Kidney (tissue), 14 donors: Measurements from ENCODE around the gene ZNF362. TPM values are rescaled to one million over a fixed set of nuclear protein-coding genes. Genes with fewer than 3 reads are reported as not detected.

ENCODE experiments used
- DNase-seq, 5 donors: peaks; one replicate each; pipeline ENCODE4 v3.0.0-alpha.2; 2013 to 2020
- FAIRE-seq: peaks from 2 replicates; lab custom pipeline; 2012; peaks lifted over from hg19 to GRCh38; lab: Jason Lieb, UNC
- H3K27ac ChIP-seq, 2 donors: one replicate each; pipeline ENCODE4 v1.7.0; 2013; ENCODE audit warnings: low read depth in 2 of 2, low read length in 2 of 2, inconsistent platforms in 1 of 2
- H3K27me3 ChIP-seq: one replicate; pipeline ENCODE4 v1.7.1; 2013; ENCODE audit warnings: low read length, inconsistent platforms; ENCODE audit not compliant: control insufficient read depth, insufficient read depth
- H3K36me3 ChIP-seq, 3 donors: one replicate each; pipeline versions ENCODE4 v1.7.0 to v1.7.1; 2013; ENCODE audit warnings: low read length in 3 of 3, control low read depth in 1 of 3, inconsistent platforms in 1 of 3; ENCODE audit not compliant: insufficient read depth in 3 of 3, control insufficient read depth in 2 of 3
- H3K4me1 ChIP-seq, 3 donors: one replicate each; pipeline versions ENCODE4 v1.7.0 to v1.7.1; 2013; ENCODE audit warnings: low read length in 3 of 3, inconsistent platforms in 1 of 3, low read depth in 1 of 3; ENCODE audit not compliant: control insufficient read depth in 2 of 3, insufficient read depth in 2 of 3
- H3K4me3 ChIP-seq, 3 donors: one replicate each; pipeline versions ENCODE4 v1.7.0 to v1.8.1; 2013; ENCODE audit warnings: low read length in 3 of 3, control low read depth in 1 of 3, inconsistent platforms in 1 of 3
- H3K9ac ChIP-seq, 3 donors: one replicate each; pipeline versions ENCODE4 v1.7.0 to v1.7.1; 2013; ENCODE audit warnings: low read length in 3 of 3, control low read depth in 1 of 3, inconsistent platforms in 1 of 3
- H3K9me3 ChIP-seq, 3 donors: one replicate each; pipeline versions ENCODE4 v1.7.0 to v1.7.1; 2013; ENCODE audit warnings: low read length in 3 of 3, control low read depth in 1 of 3, inconsistent platforms in 1 of 3; ENCODE audit not compliant: control insufficient read depth in 2 of 3, insufficient read depth in 1 of 3
- intact Hi-C: fragments of 100-400 bp; cut with DNase I; formaldehyde crosslinking; loops from one replicate; pipeline ENCODE4 v1.11.1; 2022
- polyA plus RNA-seq: library from polyadenylated mRNA; stranded (reverse); fragments of 350-450 nt; fragmentation: Illumina TruSeq; extraction: RNeasy Lipid Tissue Mini Kit (QIAGEN cat#74804); gene quantifications from one replicate; pipeline ENCODE4 v1.2.3, GENCODE V29; 2014; ENCODE audit warnings: low read depth, low replicate concordance; ENCODE audit not compliant: insufficient read depth
- total RNA-seq: library from RNA; stranded (reverse); fragmentation: NEBNext Ultra II Directional; extraction: Animal tissue kit (Norgen Biotek cat#: 25700); gene quantifications from one replicate; pipeline ENCODE4 v1.2.1, GENCODE V29; 2021
- TF ChIP-seq, protein P1 (sequence below): IDR thresholded peaks from 3 replicates; pipeline ENCODE4 v1.5.1; 2012; ENCODE audit warnings: mild to moderate bottlenecking, moderate library complexity, borderline replicate concordance; ENCODE audit not compliant: insufficient read depth; ENCODE audit errors: extremely low read depth
- donor health status: control.
- donor health status: control.
- donor health status: control.
- donor health status: control.
- donor health status: control.
- donor health status: DM: yes; HTN: yes; CAD: no.
- donor health status: Normal renal cell carcinoma (clear cell type).

The ZNF362 gene
- total and polyA plus RNA-seq, 2 donors from 2014 or later, result 17.4 to 36.9 TPM

DNA sequence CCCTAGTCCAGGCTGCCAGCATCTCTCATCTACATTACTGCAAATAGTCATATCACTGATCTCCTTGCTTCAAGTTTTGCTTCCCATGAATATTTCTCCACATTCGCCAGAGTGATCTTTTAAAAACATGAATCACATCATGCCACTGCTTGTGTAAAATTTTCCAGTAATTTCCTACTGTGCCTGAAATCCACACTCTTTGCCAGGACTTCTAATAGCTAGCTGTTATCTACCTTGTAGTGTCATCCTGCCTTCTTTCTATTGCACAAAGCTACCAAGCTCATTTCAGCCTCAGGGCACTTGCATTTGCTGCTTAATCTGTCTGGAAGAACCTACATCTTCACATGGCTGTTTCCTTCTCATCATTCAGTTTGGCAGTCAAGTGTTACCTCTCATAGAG lies 33.9 kb upstream of the ZNF362 start:
- intact Hi-C loops, result no loop called here
- H3K4me1 ChIP-seq, result peaks cover 0 to 3% (median 0%) of the 10 kb centered on the region in 3 donors
- H3K27me3 ChIP-seq, result no peaks in the 10 kb centered on the region
- H3K36me3 ChIP-seq, result no peaks in the 10 kb centered on the region
- TF ChIP-seq, protein P1, sequence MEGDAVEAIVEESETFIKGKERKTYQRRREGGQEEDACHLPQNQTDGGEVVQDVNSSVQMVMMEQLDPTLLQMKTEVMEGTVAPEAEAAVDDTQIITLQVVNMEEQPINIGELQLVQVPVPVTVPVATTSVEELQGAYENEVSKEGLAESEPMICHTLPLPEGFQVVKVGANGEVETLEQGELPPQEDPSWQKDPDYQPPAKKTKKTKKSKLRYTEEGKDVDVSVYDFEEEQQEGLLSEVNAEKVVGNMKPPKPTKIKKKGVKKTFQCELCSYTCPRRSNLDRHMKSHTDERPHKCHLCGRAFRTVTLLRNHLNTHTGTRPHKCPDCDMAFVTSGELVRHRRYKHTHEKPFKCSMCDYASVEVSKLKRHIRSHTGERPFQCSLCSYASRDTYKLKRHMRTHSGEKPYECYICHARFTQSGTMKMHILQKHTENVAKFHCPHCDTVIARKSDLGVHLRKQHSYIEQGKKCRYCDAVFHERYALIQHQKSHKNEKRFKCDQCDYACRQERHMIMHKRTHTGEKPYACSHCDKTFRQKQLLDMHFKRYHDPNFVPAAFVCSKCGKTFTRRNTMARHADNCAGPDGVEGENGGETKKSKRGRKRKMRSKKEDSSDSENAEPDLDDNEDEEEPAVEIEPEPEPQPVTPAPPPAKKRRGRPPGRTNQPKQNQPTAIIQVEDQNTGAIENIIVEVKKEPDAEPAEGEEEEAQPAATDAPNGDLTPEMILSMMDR, result no peak
- H3K4me3 ChIP-seq, result no peak overlapping the region
- peaks cover 0 to 10% (median 0%) of the 10 kb centered on the region in 3 donors for H3K9me3 ChIP-seq
- no peak overlapping the region for H3K9ac ChIP-seq
- DNase-seq (no peak), FAIRE-seq (no peak)
- H3K27ac ChIP-seq, result no peak overlapping the region

DNA sequence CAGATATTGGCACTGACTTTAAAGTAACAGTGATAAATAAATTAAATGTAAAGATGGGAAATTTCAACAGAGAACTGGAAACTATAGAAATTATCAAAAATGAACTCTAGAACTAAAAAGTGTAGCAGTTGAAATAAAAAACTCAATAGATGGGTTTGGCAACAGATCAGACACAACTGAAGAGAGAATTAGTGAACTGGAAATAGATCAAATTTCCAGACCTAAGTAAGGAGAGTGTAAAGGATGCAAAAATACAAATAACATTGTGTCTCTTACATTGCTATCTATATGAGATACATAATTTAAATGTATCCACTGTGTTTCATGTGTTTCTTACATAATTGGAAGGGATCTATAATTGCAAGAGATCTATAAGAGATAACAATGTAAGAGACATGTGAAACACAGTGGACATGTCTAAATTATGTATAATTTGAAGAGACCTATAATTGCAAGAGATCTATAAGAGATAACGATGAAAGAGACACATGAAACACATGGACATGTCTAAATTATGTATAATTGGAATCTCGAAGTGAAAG lies 32.1 kb upstream of the ZNF362 start:
- intact Hi-C loops, result no loop called here
- DNase-seq (no peak), FAIRE-seq (no peak)
- Histone ChIP-seq H3K36me3 (no peaks in the 10 kb centered on the region), H3K4me3 (no peak overlapping the region), H3K9me3 (peaks cover 0 to 10% (median 0%) of the 10 kb centered on the region in 3 donors), H3K27me3 (no peaks in the 10 kb centered on the region), H3K9ac (no peak overlapping the region), H3K27ac (no peak overlapping the region), H3K4me1 (peaks cover 0 to 4% (median 0%) of the 10 kb centered on the region in 3 donors)
- TF ChIP-seq, protein P1, result no peak

DNA sequence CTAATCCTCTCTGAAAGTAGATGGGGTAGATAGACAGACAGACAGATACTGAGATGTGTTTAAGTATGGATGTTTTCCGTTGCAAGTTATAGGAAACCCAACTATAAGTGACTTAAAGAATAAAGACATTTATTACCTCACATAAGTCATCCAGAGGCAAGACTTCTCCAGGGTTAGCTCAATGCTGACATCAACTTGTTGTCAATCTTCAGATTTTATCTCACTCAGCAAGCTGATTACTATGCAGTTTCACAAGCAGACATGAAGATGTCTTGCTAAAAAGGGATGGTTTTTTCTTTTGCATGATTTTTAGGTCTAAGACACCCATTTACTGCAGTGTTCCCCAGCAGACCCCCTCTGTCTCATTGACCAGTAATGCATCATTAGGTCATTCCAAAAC lies 30.7 kb upstream of the ZNF362 start:
- DNase-seq, result no peak
- Histone ChIP-seq H3K4me3 (no peak overlapping the region), H3K27ac (no peak overlapping the region), H3K4me1 (peaks cover 0 to 4% (median 0%) of the 10 kb centered on the region in 3 donors), H3K9ac (no peak overlapping the region), H3K27me3 (no peaks in the 10 kb centered on the region), H3K36me3 (no peaks in the 10 kb centered on the region), H3K9me3 (peaks cover 0 to 10% (median 0%) of the 10 kb centered on the region in 3 donors)
- TF ChIP-seq, protein P1, result no peak
- intact Hi-C loops, result no loop called here
- FAIRE-seq, result no peak
